Vagina (tissue), 2 donors: Measurements from ENCODE around the gene CAMK2A.

Source experiments
- POLR2A ChIP-seq, 2 donors: fragments of 450-650 bp; IDR thresholded peaks; one replicate each; pipeline ENCODE4 v1.6.1; 2017; ENCODE audit warnings: antibody characterized with exemption in 2 of 2, mild to moderate bottlenecking in 2 of 2, moderate library complexity in 2 of 2
- TF ChIP-seq, protein P1 (sequence below), 3 experiments: fragments of 450-650 bp in 2 of 3; fragments of 200-600 bp in 1 of 3; sonication (generic) in 1 of 3; IDR thresholded peaks; one replicate each; pipeline ENCODE4 v1.5.1; 2017 to 2019; ENCODE audit warnings: antibody characterized with exemption in 3 of 3, mild to moderate bottlenecking in 2 of 3, moderate library complexity in 2 of 3

DNA sequence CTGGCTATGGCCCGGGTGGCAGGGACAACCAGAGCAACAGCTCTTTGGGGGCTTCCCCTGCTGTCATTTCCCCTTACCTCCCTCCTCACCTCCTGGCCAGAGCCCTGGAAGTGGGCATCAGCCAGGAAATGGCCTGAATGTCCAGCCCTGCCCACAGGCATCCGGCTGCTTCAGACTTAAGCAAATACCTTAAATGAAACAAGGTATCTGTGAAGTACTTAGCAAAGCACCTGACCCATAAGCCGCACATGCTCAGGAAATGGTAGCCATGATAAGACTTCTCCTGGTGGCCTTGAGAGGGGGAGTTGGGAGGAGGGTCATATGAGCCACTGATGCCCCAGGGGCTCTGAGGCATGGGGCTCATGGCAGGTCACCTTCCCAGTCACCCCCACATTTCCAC, 43.8 kb downstream of the CAMK2A start:
- TF ChIP-seq POLR2A (IDR thresholded peaks at IDR 0.05): no peak
- TF ChIP-seq, protein P1, sequence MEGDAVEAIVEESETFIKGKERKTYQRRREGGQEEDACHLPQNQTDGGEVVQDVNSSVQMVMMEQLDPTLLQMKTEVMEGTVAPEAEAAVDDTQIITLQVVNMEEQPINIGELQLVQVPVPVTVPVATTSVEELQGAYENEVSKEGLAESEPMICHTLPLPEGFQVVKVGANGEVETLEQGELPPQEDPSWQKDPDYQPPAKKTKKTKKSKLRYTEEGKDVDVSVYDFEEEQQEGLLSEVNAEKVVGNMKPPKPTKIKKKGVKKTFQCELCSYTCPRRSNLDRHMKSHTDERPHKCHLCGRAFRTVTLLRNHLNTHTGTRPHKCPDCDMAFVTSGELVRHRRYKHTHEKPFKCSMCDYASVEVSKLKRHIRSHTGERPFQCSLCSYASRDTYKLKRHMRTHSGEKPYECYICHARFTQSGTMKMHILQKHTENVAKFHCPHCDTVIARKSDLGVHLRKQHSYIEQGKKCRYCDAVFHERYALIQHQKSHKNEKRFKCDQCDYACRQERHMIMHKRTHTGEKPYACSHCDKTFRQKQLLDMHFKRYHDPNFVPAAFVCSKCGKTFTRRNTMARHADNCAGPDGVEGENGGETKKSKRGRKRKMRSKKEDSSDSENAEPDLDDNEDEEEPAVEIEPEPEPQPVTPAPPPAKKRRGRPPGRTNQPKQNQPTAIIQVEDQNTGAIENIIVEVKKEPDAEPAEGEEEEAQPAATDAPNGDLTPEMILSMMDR (IDR thresholded peaks at IDR 0.05): no peak
